ENCODE data around the gene EPS8L3.
"Not testable (repeated sequence)": the region's sequence is repeated elsewhere in the genome, so short reads cannot be mapped to it uniquely, and the experiment has no call there.

The EPS8L3 gene

GRCh38 chr1:109769330-109770078 is 5.8 kb upstream of the EPS8L3 start:
- no peak for TF ChIP-seq CTCF (IDR thresholded peaks at IDR 0.05; ENCODE audit: extremely low read depth, missing control alignments)

DNA sequence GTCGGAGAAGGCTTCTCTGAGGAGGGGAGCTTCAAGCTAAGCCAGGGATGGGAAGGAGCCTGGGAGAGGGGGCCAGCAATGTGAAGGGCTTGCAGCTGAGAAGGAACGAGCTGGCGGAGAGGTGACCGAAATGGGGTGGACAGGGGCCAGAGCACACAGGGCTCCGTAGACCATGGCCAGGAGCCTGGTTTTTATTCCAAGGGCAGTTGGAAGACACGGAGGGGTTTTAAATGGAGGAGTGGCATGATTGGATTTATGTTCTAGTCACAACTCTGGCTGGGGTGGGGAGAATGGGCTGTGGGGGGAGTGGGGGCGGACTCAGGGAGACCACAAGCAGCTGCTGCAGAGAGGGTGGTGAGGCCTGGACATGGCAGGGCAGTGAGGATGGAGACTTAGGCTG is 5.1 kb upstream of the EPS8L3 start:
- DNase-seq (ENCODE audit: low spot score), result no peak
- TF ChIP-seq CTCF (IDR thresholded peaks at IDR 0.05; ENCODE audit: extremely low read depth, missing control alignments), result no peak

More at GRCh38 chr1:109769330-109770078, 5.8 kb upstream of the EPS8L3 start:
- DNase-seq (ENCODE audit: low spot score), result no peak

DNA sequence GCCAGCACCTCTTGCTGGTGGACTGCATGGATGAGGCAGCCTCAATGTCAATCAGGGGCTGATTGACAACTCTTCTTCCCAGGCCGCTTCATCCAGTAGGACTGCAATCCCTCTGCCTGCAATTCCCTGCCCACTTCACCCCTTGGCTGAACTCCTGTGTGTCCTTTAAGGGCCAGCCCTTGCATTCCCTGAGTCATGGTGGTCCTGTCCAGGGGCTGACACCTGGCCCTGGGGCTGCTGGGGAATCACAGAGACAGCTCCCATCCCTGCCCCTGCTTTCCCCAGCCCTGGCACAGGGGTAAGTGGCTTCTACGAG is 4.6 kb upstream of the EPS8L3 start:
- no peak for DNase-seq (ENCODE audit: low spot score)
- no peak for TF ChIP-seq CTCF (IDR thresholded peaks at IDR 0.05; ENCODE audit: extremely low read depth, missing control alignments)

GRCh38 chr1:109767637-109768334 is 4.1 kb upstream of the EPS8L3 start:
- TF ChIP-seq CTCF (IDR thresholded peaks at IDR 0.05; ENCODE audit: extremely low read depth, missing control alignments), result no peak
- DNase-seq (ENCODE audit: low spot score), result no peak

DNA sequence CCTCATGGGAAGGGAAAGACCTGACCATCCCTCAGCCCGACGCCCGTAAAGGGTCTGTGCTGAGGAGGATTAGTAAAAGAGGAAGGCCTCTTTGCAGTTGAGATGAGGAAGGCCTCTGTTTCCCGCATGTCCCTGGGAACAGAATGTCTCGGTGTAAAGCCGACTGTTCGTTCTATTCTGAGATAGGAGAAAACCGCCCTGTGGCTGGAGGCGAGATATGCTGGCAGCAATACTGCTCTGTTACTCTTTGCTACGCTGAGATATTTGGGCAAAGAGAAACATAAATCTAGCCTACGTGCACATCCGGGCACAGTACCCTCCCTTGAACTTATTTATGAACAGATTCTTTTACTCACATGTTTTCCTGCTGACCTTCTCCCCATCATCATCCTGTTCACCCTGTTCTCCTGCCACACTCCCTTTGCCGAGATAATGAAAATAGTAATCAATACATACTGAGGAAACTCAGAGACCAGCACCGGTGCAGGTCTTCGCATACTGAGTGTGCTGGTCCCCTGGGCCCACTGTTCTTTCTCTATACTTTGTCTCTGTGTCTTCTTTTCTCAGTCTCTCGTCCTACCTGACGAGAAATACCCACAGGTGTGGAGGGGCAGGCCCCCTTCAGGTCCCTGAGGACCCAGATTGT is 3.4 kb upstream of the EPS8L3 start:
- not testable (repeated sequence) for DNase-seq (ENCODE audit: low spot score)

DNA sequence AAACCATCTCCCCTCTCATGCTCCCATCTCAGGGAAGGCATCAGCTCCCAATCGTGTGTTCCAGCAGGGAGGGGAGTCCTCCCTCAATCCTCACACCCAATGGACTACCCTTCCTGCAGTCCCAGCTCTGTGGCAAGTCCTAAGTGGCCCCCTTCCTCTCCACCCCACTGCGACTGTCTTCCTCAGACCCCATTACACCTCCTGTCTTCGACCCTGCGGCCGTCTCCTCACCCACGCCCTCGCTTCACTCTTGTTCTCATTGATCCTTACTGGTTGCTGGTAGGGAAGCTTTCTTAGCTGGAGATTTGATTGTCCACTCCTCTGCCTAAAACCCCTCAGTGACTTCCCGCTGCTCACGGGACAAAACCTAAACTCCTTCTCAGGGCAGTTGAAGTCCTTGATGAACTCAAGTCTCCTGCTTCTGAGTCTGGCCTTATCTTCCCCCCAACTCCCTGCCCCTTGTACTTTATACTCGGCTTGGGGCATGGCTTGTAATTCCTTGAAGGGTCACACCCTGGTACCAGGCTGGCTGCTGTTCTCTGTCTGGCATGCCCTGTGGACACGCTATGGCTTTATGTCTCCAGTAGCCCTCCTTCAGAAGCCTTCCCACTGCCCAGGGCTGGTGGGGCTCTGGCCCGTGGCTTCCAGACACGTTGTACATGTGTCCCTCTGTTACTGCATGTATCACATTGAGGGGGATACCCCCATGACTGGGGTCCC is 2.3 kb upstream of the EPS8L3 start:
- TF ChIP-seq CTCF (IDR thresholded peaks at IDR 0.05; ENCODE audit: extremely low read depth, missing control alignments), result no peak
- no peak for DNase-seq (ENCODE audit: low spot score)

DNA sequence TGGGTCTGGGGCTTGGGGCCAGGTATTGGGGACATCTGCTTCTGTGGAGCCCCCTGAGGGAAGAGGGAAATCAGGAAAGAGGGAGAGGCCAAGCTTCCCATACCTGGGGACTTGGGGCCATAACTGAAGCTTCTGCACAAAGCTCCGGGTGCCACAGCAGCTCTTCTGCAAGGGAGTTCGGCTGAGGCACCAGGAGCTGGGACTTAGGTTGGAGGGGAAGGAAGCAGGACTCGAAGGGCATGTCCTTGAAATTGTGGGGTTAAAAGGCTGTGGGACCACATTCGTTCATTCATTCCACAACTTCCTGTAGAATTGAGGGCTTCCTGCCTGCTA is 1.7 kb upstream of the EPS8L3 start:
- DNase-seq (ENCODE audit: low spot score), result no peak
- TF ChIP-seq CTCF (IDR thresholded peaks at IDR 0.05; ENCODE audit: extremely low read depth, missing control alignments), result no peak
